IMR-90 (cell line): ENCODE data around the gene IL6.

Experiments
- CEBPB ChIP-seq: IDR thresholded peaks from 2 replicates; pipeline ENCODE4 v1.6.1; 2012; ENCODE audit warnings: low read depth, low read length, improper control_type of control experiment
- CHD1 ChIP-seq: IDR thresholded peaks from 2 replicates; pipeline ENCODE4 v1.6.1; 2012; ENCODE audit warnings: low read depth, low read length, improper control_type of control experiment
- FOS ChIP-seq: fragments of 150-350 bp; IDR thresholded peaks from 2 replicates; pipeline ENCODE4 v1.6.1; 2016; ENCODE audit warnings: low read depth, low read length
- MAFK ChIP-seq: IDR thresholded peaks from 2 replicates; pipeline ENCODE4 v1.6.1; 2012; ENCODE audit warnings: low read depth, low read length, improper control_type of control experiment
- MAZ ChIP-seq: IDR thresholded peaks from 2 replicates; pipeline ENCODE4 v1.6.1; 2012; ENCODE audit warnings: low read depth, mild to moderate bottlenecking, low read length, improper control_type of control experiment, moderate library complexity, borderline replicate concordance
- POLR2A ChIP-seq: IDR thresholded peaks from 2 replicates; pipeline ENCODE4 v1.6.1; 2012; ENCODE audit warnings: mild to moderate bottlenecking, low read depth, low read length
- RAD21 ChIP-seq: IDR thresholded peaks from 2 replicates; pipeline ENCODE4 v1.6.1; 2012; ENCODE audit warnings: low read length, improper control_type of control experiment
- RCOR1 ChIP-seq: IDR thresholded peaks from 2 replicates; pipeline ENCODE4 v1.6.1; 2012; ENCODE audit warnings: mild to moderate bottlenecking, low read length, improper control_type of control experiment; ENCODE audit not compliant: insufficient replicate concordance
- RFX5 ChIP-seq: IDR thresholded peaks from 2 replicates; pipeline ENCODE4 v1.8.0; 2012; ENCODE audit warnings: low read depth, mild to moderate bottlenecking, low read length, moderate library complexity
- SMC3 ChIP-seq: fragments of 150-350 bp; IDR thresholded peaks from 2 replicates; pipeline ENCODE4 v1.6.1; 2016; ENCODE audit warnings: low read depth, mild to moderate bottlenecking, antibody characterized with exemption, low read length, moderate library complexity
- TF ChIP-seq, protein P1 (sequence below): conservative IDR thresholded peaks from 2 replicates; pipeline ENCODE4 v1.5.1; 2012; ENCODE audit warnings: mild to moderate bottlenecking, low read depth, low read length, improper control_type of control experiment
- TF ChIP-seq, protein P2 (sequence below): fragments of 150-350 bp; IDR thresholded peaks from 2 replicates; pipeline ENCODE4 v1.6.1; 2016; ENCODE audit warnings: low read depth, mild to moderate bottlenecking, low read length, moderate library complexity, borderline replicate concordance
- TF ChIP-seq, protein P3 (sequence below): fragments of 150-350 bp; IDR thresholded peaks from 2 replicates; pipeline ENCODE4 v1.6.1; 2017; ENCODE audit warnings: mild to moderate bottlenecking, antibody characterized with exemption, low read length, low read depth

DNA sequence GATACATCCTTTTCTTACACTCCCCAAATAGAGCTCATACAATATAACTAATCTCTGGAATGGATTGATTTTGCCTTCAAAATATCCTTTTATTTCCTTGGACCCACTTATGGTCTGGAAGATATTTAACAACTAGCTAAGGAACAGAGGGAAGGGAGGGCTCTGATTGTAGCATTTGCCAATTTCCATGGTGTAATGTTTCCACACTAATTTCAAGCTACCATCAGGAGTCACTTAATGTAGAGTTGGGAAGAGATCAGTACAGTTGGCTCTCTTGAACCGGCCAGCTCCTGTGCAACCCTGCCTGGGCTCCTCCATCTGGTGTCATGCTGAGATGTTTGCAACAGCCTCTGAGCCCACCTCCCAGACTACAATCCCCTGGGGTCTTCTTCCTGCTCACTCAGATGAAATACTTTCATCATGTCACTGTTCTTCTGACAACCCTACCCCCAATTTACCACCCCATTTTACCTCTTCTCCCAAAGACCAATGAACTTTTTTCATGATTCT lies 8.0 kb upstream of the IL6 start:
- TF ChIP-seq SMC3 (no peak), MAFK (no peak), RAD21 (no peak), CEBPB (no peak), POLR2A (no peak), RCOR1 (no peak), RFX5 (no peak), FOS (no peak), MAZ (no peak), CHD1 (no peak)
- TF ChIP-seq, protein P1, sequence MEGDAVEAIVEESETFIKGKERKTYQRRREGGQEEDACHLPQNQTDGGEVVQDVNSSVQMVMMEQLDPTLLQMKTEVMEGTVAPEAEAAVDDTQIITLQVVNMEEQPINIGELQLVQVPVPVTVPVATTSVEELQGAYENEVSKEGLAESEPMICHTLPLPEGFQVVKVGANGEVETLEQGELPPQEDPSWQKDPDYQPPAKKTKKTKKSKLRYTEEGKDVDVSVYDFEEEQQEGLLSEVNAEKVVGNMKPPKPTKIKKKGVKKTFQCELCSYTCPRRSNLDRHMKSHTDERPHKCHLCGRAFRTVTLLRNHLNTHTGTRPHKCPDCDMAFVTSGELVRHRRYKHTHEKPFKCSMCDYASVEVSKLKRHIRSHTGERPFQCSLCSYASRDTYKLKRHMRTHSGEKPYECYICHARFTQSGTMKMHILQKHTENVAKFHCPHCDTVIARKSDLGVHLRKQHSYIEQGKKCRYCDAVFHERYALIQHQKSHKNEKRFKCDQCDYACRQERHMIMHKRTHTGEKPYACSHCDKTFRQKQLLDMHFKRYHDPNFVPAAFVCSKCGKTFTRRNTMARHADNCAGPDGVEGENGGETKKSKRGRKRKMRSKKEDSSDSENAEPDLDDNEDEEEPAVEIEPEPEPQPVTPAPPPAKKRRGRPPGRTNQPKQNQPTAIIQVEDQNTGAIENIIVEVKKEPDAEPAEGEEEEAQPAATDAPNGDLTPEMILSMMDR: no peak
- TF ChIP-seq, protein P2, sequence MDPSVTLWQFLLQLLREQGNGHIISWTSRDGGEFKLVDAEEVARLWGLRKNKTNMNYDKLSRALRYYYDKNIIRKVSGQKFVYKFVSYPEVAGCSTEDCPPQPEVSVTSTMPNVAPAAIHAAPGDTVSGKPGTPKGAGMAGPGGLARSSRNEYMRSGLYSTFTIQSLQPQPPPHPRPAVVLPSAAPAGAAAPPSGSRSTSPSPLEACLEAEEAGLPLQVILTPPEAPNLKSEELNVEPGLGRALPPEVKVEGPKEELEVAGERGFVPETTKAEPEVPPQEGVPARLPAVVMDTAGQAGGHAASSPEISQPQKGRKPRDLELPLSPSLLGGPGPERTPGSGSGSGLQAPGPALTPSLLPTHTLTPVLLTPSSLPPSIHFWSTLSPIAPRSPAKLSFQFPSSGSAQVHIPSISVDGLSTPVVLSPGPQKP: no peak
- TF ChIP-seq, protein P3, sequence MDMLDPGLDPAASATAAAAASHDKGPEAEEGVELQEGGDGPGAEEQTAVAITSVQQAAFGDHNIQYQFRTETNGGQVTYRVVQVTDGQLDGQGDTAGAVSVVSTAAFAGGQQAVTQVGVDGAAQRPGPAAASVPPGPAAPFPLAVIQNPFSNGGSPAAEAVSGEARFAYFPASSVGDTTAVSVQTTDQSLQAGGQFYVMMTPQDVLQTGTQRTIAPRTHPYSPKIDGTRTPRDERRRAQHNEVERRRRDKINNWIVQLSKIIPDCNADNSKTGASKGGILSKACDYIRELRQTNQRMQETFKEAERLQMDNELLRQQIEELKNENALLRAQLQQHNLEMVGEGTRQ: no peak
